ENCODE measurements around the gene ZNF462.

Gene ZNF462

DNA sequence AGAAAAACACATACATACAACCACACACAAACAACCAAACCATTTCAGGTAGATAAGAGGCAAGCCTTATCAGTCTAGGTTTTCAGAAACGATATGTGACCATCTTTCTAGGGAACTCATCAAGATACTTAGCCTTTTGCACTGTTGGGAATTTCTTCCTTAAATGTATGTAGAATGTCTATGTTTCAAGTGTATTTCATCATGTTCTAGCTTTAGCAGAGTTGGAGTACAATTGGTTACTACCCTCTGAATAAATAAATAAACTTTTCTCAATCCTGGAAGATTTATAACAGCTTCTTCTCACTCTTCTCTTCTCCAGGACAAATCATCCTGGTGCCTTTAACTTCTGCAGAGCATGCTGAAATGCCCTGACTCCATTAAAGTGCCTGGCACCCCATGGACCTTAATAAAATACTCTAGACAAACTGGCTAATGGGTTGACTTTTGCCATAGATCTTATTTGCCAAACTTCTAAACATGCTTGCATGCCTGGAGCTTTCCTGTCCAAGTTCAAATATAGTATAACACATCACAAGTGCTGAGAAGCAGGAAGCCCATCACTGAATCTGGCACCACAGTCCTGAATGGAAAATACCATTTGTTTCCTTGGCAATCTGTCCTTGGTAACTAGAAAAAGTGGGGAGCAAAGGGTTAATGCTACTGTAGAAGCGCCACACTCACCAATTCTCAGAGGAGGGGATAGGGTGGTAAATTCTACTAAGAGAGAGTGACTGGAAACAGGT is 33.1 kb upstream of the ZNF462 start:
- DNase-seq (ENCODE audit: low read depth): no peak

DNA sequence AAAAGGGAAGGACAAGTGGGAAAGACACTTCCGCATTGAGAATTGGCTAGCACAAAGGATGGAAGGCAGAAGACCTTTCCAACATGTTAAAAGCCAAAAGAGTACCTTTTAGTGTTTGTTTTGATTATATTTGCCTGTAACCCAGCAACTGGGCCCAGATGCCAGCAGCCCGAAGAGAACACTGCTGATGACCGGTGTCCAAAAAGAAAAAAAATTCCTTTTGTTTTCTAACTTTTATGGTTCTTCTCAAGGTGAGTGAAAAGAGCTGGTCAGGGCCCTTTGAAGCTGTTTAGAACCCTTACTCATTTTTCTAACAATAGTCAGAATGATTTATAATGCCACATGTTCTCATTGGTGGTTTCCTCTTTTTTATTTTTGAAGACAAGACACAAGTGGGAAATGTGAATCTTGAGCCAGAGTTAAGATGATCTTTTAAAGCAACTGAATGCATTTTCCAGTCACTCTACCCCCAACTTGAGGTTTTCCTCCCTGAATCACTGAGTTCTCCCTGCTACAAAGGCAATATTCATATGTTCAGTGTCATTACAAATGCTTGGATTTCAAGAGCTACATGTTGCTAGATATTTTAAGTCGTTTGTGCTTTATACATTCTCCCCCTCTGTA is 32.3 kb upstream of the ZNF462 start:
- TF ChIP-seq, protein P1, sequence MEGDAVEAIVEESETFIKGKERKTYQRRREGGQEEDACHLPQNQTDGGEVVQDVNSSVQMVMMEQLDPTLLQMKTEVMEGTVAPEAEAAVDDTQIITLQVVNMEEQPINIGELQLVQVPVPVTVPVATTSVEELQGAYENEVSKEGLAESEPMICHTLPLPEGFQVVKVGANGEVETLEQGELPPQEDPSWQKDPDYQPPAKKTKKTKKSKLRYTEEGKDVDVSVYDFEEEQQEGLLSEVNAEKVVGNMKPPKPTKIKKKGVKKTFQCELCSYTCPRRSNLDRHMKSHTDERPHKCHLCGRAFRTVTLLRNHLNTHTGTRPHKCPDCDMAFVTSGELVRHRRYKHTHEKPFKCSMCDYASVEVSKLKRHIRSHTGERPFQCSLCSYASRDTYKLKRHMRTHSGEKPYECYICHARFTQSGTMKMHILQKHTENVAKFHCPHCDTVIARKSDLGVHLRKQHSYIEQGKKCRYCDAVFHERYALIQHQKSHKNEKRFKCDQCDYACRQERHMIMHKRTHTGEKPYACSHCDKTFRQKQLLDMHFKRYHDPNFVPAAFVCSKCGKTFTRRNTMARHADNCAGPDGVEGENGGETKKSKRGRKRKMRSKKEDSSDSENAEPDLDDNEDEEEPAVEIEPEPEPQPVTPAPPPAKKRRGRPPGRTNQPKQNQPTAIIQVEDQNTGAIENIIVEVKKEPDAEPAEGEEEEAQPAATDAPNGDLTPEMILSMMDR (IDR thresholded peaks at IDR 0.05; ENCODE audit: low read length, missing control alignments): no peak
- H3K4me3 ChIP-seq (replicated peaks; ENCODE audit: low read depth, low read length): no peak overlapping the region
- peak; percentile 3 for DNase-seq (ENCODE audit: low read depth)

More for the DNA sequence above, 33.1 kb upstream of the ZNF462 start:
- TF ChIP-seq, protein P1 (IDR thresholded peaks at IDR 0.05; ENCODE audit: low read length, missing control alignments): no peak
- H3K4me3 ChIP-seq (replicated peaks; ENCODE audit: low read depth, low read length): no peak overlapping the region

DNA sequence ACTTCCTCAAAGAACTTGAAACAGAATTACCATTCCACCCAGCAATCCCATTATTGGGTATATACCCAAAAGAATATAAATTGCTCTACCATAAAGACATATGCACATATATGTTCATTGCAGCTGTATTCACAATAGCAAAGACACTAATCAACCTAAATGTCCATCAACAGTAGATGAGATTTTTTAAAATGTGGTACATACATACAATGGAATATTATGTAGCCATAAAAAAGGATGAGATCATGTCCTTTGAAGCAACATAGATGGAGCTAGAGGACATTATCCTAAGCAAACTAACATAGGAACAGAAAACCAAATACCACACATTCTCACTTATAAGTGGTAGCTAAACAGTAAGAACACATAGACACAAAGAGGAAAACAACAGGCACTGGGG is 28.1 kb upstream of the ZNF462 start:
- TF ChIP-seq, protein P1 (IDR thresholded peaks at IDR 0.05; ENCODE audit: low read length, missing control alignments): no peak
- DNase-seq (ENCODE audit: low read depth): no peak
- H3K4me3 ChIP-seq (replicated peaks; ENCODE audit: low read depth, low read length): no peak overlapping the region

DNA sequence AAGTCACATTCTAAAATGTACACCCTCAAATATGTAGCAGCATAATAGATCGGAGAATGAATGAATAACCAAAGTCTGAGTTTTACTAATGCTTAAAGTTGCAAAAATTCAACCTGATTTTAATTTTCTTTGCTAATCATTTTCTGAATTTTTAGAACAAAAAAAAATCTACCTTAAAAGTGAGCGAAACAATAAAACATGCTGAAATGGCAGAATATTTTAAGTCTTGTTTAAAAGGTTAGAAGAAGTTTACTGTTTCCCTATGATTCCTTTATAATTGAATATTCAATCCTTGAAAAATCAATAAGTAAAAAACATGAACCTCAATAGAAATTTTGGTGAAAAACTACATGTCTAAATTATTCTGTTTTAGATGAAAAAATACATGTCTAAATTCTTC is 27.1 kb upstream of the ZNF462 start:
- no peak overlapping the region for H3K4me3 ChIP-seq (replicated peaks; ENCODE audit: low read depth, low read length)
- TF ChIP-seq, protein P1 (IDR thresholded peaks at IDR 0.05; ENCODE audit: low read length, missing control alignments): no peak
- DNase-seq (ENCODE audit: low read depth): no peak

DNA sequence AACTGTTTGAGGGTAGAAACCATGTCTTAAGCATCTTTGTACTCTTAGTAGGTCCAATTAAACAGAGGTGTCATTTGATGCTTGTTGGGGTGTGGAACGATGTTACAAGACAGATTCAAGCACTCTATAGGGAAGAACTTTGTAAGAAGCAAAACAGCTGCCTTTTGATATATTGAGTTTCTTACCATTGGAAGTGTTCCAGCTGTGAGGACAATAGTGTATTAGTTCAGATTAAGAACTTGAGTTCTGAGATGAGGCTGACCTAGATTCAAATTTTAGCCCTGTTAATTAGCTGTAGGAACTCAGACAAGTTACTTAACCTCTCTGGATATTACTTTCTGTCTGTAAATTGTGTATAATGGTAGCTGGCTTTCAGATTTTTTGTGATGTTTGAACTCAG is 19.6 kb upstream of the ZNF462 start:
- no peak for DNase-seq (ENCODE audit: low read depth)
- TF ChIP-seq, protein P1 (IDR thresholded peaks at IDR 0.05; ENCODE audit: low read length, missing control alignments): no peak
- H3K4me3 ChIP-seq (replicated peaks; ENCODE audit: low read depth, low read length): no peak overlapping the region

DNA sequence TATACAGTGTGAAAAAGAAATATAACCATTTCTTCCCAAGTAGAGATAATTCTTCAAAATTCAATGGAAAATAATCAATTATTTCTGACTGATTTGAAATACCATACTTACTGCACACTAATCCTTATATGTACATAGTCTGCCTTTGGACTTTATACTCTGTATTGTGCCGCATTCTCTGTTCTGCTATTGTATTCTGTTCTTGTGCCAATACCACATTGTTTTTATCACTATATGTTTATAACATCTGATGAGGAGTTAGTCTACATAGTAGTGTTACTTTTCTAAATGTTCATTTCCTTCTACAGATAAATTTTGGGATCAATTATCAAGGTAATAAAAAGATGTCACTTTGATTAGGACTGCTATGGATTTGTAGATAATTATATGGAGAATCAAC is 16.7 kb upstream of the ZNF462 start:
- DNase-seq (ENCODE audit: low read depth): no peak
- TF ChIP-seq, protein P1 (IDR thresholded peaks at IDR 0.05; ENCODE audit: low read length, missing control alignments): no peak
- no peak overlapping the region for H3K4me3 ChIP-seq (replicated peaks; ENCODE audit: low read depth, low read length)
